Neuron (in vitro differentiated cells): ENCODE data around the gene FAM184A.

ENCODE experiments used
- H2AFZ ChIP-seq: one replicate; pipeline ENCODE4 v1.6.1; 2013; ENCODE audit warnings: low read depth, mild to moderate bottlenecking, inconsistent platforms, low read length, moderate library complexity
- H3K27me3 ChIP-seq: one replicate; pipeline ENCODE4 v1.6.1; 2013; ENCODE audit warnings: low read length; ENCODE audit not compliant: insufficient read depth
- H3K36me3 ChIP-seq: one replicate; pipeline ENCODE4 v1.6.1; 2013; ENCODE audit warnings: low read length; ENCODE audit not compliant: insufficient read depth
- H3K4me1 ChIP-seq: one replicate; pipeline ENCODE4 v1.6.1; 2013; ENCODE audit warnings: low read length; ENCODE audit not compliant: insufficient read depth
- H3K4me3 ChIP-seq: 2 replicates; pipeline ENCODE4 v1.5.1; 2013; ENCODE audit warnings: mild to moderate bottlenecking, low read length, moderate library complexity
- H3K9me3 ChIP-seq: one replicate; pipeline ENCODE4 v1.6.1; 2013; ENCODE audit warnings: low read length

Gene FAM184A

DNA sequence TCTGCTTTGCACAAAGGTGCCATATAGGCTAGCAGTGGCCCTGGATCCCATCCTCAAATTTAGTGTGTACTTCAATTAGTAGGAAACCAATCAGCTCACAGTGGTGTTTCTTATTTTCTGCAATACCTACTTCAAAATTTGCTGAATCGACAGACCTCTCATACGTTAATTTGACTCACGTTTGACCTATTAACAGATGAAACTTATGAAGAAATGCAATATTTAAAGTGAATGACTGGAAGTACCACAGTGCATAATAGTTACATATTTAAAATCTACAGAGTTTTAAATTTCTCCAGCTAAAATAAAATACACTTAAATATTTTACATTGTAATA, 95.9 kb downstream of the FAM184A start:
- H3K4me3 ChIP-seq, result no peak overlapping the region
- no peak overlapping the region for H2AFZ ChIP-seq
- H3K27me3 ChIP-seq, result no peaks in the 10 kb centered on the region
- H3K9me3 ChIP-seq, result no peaks in the 10 kb centered on the region
- H3K4me1 ChIP-seq, result no peaks in the 10 kb centered on the region
- H3K36me3 ChIP-seq, result peaks cover 8% of the 10 kb centered on the region

GRCh38 chr6:118981884-118982574, 96.4 kb downstream of the FAM184A start:
- peaks cover 8% of the 10 kb centered on the region for H3K36me3 ChIP-seq

DNA sequence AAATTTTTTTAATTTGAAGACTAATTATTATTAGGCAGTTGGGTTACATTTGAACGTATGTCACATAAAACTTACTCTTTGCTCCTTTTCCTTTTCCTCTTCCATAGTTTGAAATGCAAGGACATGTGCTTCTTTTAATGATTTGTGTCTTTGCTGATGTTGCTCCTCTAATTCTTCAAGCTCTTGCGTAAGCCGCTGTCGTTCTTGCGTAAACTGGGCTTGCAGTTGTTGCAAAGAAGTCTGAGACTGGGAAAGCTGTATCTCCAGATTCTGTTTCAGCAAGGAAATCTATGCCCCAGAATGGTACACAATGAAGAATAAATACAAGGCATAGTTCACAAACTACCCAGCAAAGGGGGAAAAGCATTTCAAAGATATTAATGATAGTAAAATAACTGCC, 98.4 kb downstream of the FAM184A start:
- no peaks in the 10 kb centered on the region for H3K27me3 ChIP-seq
- H3K9me3 ChIP-seq, result no peaks in the 10 kb centered on the region
- H3K4me3 ChIP-seq, result no peak overlapping the region
- H3K36me3 ChIP-seq, result peaks cover 8% of the 10 kb centered on the region
- H2AFZ ChIP-seq, result no peak overlapping the region
- no peaks in the 10 kb centered on the region for H3K4me1 ChIP-seq

More at GRCh38 chr6:118981884-118982574, 96.4 kb downstream of the FAM184A start:
- H3K4me3 ChIP-seq, result no peak overlapping the region
- H3K9me3 ChIP-seq, result no peaks in the 10 kb centered on the region
- H3K4me1 ChIP-seq, result no peaks in the 10 kb centered on the region
- H2AFZ ChIP-seq, result no peak overlapping the region
- H3K27me3 ChIP-seq, result no peaks in the 10 kb centered on the region

GRCh38 chr6:118974790-118975189, 103.7 kb downstream of the FAM184A start:
- no peaks in the 10 kb centered on the region for H3K4me1 ChIP-seq
- peaks cover 8% of the 10 kb centered on the region for H3K36me3 ChIP-seq
- H3K4me3 ChIP-seq, result no peak overlapping the region
- H3K9me3 ChIP-seq, result no peaks in the 10 kb centered on the region
- no peaks in the 10 kb centered on the region for H3K27me3 ChIP-seq
- H2AFZ ChIP-seq, result no peak overlapping the region

GRCh38 chr6:118971682-118972081, 106.8 kb downstream of the FAM184A start:
- Histone ChIP-seq H3K9me3 (no peaks in the 10 kb centered on the region), H3K36me3 (no peaks in the 10 kb centered on the region), H3K27me3 (no peaks in the 10 kb centered on the region), H2AFZ (no peak overlapping the region), H3K4me3 (no peak overlapping the region), H3K4me1 (no peaks in the 10 kb centered on the region)

DNA sequence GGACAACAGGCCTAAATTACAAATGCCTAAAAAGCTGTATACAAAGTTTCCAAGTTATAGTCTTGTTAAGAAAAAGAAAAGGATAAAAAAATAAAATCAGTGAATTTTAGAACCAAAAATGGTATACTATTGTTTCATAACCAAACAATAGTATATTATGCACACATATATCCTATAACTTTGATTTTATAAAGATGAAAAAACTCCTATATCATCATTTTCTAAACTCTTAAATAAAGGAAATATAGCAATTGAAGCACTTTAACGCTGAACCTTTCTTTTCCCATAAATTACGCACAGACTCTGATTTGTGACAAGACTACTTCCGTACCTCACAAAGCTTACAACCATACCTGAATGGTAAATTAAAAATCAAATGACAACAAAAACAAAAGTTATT, 107.6 kb downstream of the FAM184A start:
- no peaks in the 10 kb centered on the region for H3K27me3 ChIP-seq
- H2AFZ ChIP-seq, result no peak overlapping the region
- no peaks in the 10 kb centered on the region for H3K4me1 ChIP-seq
- H3K9me3 ChIP-seq, result no peaks in the 10 kb centered on the region
- H3K36me3 ChIP-seq, result no peaks in the 10 kb centered on the region
- no peak overlapping the region for H3K4me3 ChIP-seq

GRCh38 chr6:118968416-118968815, 110.0 kb downstream of the FAM184A start:
- H3K9me3 ChIP-seq, result no peaks in the 10 kb centered on the region
- H3K4me3 ChIP-seq, result no peak overlapping the region
- H2AFZ ChIP-seq, result no peak overlapping the region
- H3K4me1 ChIP-seq, result peaks cover 5% of the 10 kb centered on the region
- H3K27me3 ChIP-seq, result no peaks in the 10 kb centered on the region
- H3K36me3 ChIP-seq, result no peaks in the 10 kb centered on the region

GRCh38 chr6:118967239-118967638, 111.2 kb downstream of the FAM184A start:
- Histone ChIP-seq H3K36me3 (no peaks in the 10 kb centered on the region), H2AFZ (no peak overlapping the region), H3K9me3 (no peaks in the 10 kb centered on the region), H3K4me3 (no peak overlapping the region), H3K27me3 (no peaks in the 10 kb centered on the region), H3K4me1 (peaks cover 5% of the 10 kb centered on the region)

- H3K27me3 ChIP-seq, result no peaks in the 10 kb centered on the region
- H3K36me3 ChIP-seq, result no peaks in the 10 kb centered on the region
- peaks cover 5% of the 10 kb centered on the region for H3K4me1 ChIP-seq
- no peaks in the 10 kb centered on the region for H3K9me3 ChIP-seq
- H2AFZ ChIP-seq, result no peak overlapping the region
- no peak overlapping the region for H3K4me3 ChIP-seq
Observed at GRCh38 chr6:118965843-118966370, 112.6 kb downstream of the FAM184A start.

GRCh38 chr6:118965371-118965770, 113.1 kb downstream of the FAM184A start:
- H2AFZ ChIP-seq, result no peak overlapping the region
- H3K4me1 ChIP-seq, result peaks cover 5% of the 10 kb centered on the region
- no peaks in the 10 kb centered on the region for H3K9me3 ChIP-seq
- no peaks in the 10 kb centered on the region for H3K27me3 ChIP-seq
- H3K36me3 ChIP-seq, result no peaks in the 10 kb centered on the region
- no peak overlapping the region for H3K4me3 ChIP-seq

GRCh38 chr6:118963003-118963402, 115.5 kb downstream of the FAM184A start:
- Histone ChIP-seq H3K36me3 (no peaks in the 10 kb centered on the region), H2AFZ (no peak overlapping the region), H3K27me3 (no peaks in the 10 kb centered on the region), H3K9me3 (no peaks in the 10 kb centered on the region), H3K4me1 (peaks cover 9% of the 10 kb centered on the region), H3K4me3 (no peak overlapping the region)

DNA sequence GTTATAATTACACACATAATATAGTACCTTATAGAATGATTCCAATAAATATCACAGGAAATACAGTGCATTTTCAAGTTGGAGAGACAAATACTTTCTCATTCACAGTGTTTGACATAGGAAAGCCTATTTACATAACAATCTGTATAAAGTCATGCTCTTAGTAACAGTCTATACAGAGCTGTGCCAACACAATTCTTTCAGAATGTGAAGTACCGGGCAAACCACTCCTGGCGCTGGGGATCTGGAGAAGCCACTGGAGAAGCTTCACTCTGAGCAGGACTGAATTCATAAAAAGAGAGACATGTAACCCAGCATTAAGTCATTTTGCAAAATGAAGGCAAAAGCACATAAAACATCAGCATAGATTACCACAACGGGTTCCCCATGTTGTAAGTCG, 118.6 kb downstream of the FAM184A start:
- no peaks in the 10 kb centered on the region for H3K9me3 ChIP-seq
- no peaks in the 10 kb centered on the region for H3K27me3 ChIP-seq
- H3K4me3 ChIP-seq, result no peak overlapping the region
- H2AFZ ChIP-seq, result no peak overlapping the region
- no peaks in the 10 kb centered on the region for H3K36me3 ChIP-seq
- peaks cover 4% of the 10 kb centered on the region for H3K4me1 ChIP-seq

GRCh38 chr6:118953391-118953790, 125.1 kb downstream of the FAM184A start:
- no peaks in the 10 kb centered on the region for H3K36me3 ChIP-seq
- no peak overlapping the region for H3K4me3 ChIP-seq
- no peaks in the 10 kb centered on the region for H3K9me3 ChIP-seq
- H2AFZ ChIP-seq, result no peak overlapping the region
- no peaks in the 10 kb centered on the region for H3K27me3 ChIP-seq
- no peaks in the 10 kb centered on the region for H3K4me1 ChIP-seq

DNA sequence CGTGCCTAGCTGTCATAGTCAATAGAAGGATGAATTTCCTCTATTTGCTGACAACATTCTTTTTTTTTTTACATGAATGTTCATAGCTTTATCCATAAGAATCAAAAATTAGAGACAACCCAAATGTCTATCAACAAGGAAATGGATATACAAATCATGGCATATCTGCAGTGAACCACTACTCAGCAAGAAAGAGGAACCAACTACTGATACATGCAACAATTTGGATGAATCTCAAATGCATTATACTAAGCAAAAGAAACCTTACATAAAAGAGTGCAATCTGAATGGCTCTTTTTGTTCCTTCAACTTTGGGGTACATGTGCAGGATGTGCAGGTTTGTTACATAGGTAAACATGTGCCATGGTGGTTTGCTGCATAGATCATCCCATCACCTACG, 125.8 kb downstream of the FAM184A start:
- Histone ChIP-seq H3K4me3 (no peak overlapping the region), H3K36me3 (no peaks in the 10 kb centered on the region), H2AFZ (no peak overlapping the region), H3K9me3 (no peaks in the 10 kb centered on the region), H3K4me1 (no peaks in the 10 kb centered on the region), H3K27me3 (no peaks in the 10 kb centered on the region)
